CD4-positive, alpha-beta T cell treated with Interleukin-4 for 1 hour (primary cell): ENCODE measurements around the gene ARFIP1.
"Not testable (repeated sequence)": the region's sequence is repeated elsewhere in the genome, so short reads cannot be mapped to it uniquely, and the experiment has no call there.

Source experiments
- DNase-seq, 2 donors: peaks; one replicate each; pipeline ENCODE4 v3.0.0-alpha.2; 2020 to 2022

Gene ARFIP1

GRCh38 chr4:152847376-152847775 lies 67.6 kb downstream of the ARFIP1 start:
- no peak for DNase-seq

- DNase-seq, result no peak
These were observed 68.8 kb downstream of the ARFIP1 start for GRCh38 chr4:152848508-152848907.

GRCh38 chr4:152849350-152849749 lies 69.6 kb downstream of the ARFIP1 start:
- DNase-seq, result no peak

DNA sequence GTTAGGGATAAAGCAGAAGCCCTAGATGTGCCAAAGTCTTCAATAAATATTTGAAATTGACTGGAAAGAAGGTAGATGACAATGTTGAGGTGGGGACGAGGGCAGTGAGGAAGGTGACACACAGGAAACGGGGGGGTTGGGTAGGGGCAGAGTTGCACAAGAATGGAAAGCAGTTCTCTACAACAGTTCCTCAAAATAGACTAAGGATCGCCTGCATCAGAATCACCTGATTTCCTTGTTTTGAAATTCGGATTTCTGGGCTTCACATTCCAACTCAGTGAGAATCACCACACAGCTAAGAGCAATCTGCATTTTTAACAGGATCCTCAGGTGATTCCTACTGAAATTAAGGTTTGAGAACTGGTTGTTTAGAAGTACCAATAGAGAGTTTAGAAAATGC lies 70.6 kb downstream of the ARFIP1 start:
- DNase-seq, result peak; percentile 33 to 68

DNA sequence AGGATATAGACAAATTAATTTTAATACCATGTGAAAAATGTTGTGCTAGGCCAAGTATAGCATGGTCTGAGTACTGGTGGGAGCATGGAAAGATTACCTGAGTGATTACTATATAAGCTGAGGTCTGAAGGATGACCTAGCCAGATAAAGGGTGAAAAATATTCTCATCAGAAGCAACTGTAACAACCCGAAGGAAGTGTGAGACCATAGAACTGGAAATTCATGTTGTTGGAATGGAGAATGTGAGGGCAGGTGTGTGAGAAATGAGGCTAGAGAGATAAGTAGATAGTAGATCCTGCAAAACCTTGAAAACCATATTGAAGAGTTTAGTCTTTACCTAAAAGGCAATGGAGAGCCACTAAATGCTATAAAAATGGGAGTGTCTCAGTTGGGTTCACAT lies 71.5 kb downstream of the ARFIP1 start:
- no peak for DNase-seq

GRCh38 chr4:152853293-152853692 lies 73.5 kb downstream of the ARFIP1 start:
- DNase-seq, result no peak

DNA sequence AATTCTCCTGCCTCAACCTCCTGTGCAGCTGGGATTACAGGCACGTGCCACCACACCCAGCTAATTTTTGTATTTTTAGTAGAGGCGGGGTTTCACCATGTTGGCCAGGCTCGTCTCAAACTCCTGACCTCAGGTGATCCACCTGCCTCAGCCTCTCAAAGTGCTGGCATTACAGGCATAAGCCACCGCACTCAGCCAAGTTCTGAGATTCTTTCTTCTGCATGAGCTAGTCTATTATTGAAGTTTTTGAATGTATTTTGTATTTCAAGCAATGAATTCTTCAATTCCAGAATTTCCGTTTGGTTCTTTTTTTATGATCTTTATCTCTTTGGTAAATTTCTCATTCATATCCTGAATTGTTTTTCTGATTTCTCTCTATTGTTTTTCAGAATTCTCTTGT lies 74.3 kb downstream of the ARFIP1 start:
- not testable (repeated sequence) for DNase-seq

DNA sequence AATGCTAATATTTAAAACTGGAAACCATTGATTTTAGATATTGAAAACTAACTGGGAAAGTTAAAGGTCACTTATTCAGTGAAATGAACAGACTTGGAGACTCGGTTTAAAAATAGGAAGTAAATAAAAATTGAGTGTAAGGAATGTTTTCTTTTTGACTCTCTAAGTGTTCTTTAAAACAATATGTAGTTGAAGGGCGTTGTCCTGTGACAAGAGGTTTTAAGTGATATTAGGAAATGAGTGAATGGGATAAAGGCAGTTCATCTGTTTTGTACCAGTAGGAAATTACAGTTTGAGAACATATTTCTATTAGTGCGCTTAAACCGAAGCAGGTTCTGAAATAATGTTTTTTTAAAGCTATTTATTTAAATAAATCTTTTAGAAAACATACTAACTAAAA lies 77.2 kb downstream of the ARFIP1 start:
- no peak for DNase-seq

- no peak for DNase-seq
These were observed 79.2 kb downstream of the ARFIP1 start for GRCh38 chr4:152858934-152859333.

GRCh38 chr4:152860046-152860445 lies 80.3 kb downstream of the ARFIP1 start:
- DNase-seq, result no peak

GRCh38 chr4:152862608-152863007 lies 82.9 kb downstream of the ARFIP1 start:
- no peak for DNase-seq

DNA sequence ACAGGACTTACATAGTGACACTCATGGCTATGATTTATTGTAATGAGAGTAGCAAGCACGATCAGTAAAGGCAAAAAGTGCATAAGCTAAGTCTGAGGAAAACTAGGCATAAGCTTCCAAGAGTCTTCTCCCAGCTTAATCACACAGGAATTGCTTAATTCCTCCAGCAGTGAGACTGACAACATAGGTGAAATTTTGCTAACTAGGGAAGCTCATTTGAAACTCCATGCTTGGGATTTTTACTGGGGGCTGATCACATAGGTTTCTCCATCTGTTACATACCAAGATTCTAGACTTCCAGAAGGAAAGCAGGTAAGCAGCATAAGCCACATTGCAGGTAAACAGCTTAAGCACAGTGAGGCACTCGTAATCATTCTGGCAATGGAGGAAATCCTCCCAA lies 84.6 kb downstream of the ARFIP1 start:
- no peak for DNase-seq

- DNase-seq, result not testable (repeated sequence)
These were observed 86.8 kb downstream of the ARFIP1 start for GRCh38 chr4:152866432-152866993.

- no peak for DNase-seq
These were observed 90.9 kb downstream of the ARFIP1 start for GRCh38 chr4:152870606-152871005.

DNA sequence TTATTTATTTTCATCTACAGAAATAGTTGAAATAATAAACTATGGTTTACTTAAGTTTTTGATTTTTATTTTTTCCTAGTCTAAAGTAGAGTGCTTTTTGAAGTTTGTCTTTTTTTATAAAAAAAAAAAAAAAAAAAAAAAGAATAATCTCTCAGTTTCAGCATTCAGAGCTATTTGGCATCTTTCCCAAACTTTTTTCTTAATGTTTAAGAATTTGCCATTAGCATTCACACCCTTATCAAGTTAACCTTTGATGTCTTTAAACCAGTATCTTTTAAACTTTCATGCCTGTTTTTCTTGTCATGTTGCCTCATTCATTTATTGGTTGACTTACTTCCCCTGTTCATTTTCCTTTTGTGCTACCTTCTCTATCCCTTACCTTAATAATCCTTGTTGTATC lies 95.5 kb downstream of the ARFIP1 start:
- no peak for DNase-seq

GRCh38 chr4:152877868-152878267 lies 98.1 kb downstream of the ARFIP1 start:
- no peak for DNase-seq

DNA sequence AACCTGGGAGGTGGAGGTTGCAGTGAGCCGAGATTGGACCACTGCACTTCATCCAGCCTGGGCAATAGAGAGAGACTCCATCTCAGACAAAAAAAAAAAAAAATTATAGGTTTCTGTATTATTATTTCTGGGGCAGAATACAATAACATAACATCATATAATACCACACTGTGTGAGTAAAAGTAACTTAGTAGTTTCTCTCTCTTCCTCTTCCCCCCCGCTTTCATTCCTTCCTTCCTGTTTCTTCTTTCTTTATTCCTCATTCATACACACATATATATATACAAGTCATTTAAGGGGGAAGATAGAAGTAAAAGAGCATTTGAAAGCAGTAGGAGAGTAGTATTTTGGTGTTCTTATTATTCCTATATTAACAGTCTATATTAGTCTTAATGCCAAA lies 100.5 kb downstream of the ARFIP1 start:
- DNase-seq, result no peak

- no peak for DNase-seq
These were observed 102.2 kb downstream of the ARFIP1 start for GRCh38 chr4:152881974-152882373.

DNA sequence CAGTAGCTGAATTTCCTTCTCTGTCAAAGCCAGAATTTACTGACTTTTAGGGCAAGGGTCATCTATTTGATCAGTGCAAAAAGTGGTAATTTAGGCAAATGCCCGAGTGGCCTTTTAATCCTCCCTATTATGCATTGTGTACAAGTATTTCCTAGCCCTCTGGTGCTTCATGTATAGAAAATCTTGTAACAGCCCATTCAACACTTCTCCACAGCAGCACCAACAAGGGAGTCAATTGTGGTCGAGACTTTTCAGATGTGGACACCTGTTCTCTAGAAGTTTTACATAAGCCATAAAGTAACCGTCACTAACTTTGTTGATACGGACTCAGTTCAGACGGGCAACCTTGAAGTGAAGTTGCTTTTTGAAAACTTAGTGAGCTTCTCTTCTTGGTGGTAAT lies 105.4 kb downstream of the ARFIP1 start:
- DNase-seq, result no peak

GRCh38 chr4:152886201-152886600 lies 106.4 kb downstream of the ARFIP1 start:
- DNase-seq, result no peak

DNA sequence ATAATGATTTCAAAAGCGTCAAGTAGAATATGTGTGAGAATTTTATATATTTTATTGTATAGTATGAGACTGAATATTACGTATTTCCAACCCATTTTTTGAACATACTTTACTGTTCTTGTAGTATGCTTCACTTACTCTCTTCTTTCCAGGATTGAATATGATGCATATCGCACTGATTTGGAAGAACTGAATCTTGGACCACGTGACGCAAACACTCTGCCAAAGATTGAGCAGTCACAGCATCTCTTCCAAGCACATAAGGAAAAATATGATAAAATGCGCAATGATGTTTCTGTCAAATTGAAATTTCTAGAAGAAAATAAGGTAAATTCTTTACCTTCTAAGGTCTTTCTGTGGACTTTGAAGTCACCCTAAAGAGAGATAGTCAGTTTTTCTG lies 108.2 kb downstream of the ARFIP1 start:
- no peak for DNase-seq

DNA sequence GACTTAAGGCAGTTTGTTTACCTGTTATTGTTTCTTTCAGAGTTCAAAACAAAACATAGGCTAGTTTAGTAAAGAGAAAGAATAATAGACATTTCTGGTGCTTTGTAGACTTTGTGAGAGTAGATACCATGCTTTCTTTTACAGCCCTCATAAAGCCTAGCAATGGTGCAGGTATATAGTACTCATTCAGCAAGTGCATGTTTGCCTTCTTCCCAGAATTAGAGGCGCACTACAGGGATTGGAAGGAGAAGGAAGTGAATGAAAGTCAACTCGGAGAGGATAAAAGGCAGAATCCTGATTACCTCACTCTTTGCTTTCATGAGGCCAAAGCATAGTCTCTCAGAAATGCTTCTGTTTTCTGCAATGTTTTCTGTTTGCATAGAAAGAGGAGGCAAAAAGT lies 113.2 kb downstream of the ARFIP1 start:
- DNase-seq, result no peak

GRCh38 chr4:152894673-152895072 lies 114.9 kb downstream of the ARFIP1 start:
- no peak for DNase-seq

GRCh38 chr4:152896811-152897210 lies 117.1 kb downstream of the ARFIP1 start:
- no peak for DNase-seq

DNA sequence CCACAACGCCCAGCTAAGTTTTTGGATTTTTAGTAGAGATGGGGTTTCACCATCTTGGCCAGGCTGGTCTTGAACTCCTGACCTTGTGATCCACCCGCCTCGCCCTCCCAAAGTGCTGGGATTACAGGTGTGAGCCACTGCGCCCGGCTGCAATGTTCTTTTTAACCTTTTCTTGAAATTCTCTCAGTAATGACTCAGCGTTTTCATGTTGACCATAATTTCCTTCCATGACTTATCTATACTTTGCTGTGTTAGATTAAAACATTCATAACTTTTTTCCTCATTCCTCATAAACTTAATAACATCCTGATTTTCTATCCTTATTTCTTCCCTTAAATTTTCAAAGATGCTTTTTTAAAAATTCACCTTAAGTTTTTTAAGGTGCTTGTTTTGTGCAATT lies 118.4 kb downstream of the ARFIP1 start:
- DNase-seq, result not testable (repeated sequence)

DNA sequence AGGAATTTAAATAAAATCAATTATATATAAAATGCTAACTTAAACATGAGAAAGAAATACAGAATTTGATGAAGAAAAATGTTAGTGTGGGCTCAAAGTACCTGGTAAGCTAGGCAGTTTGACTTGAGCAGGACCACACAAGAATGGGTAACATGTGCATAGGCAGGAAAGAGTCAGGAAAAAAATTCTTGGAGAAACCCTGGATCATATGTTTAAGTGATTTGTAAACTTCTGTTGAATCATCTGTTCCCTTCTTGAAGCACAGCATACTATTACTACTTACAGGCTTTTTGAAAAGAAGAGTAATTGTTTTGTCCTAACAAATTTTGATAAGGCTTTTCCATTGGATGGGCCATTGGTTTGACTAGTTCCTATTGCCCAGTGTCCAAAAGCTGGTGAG lies 118.9 kb downstream of the ARFIP1 start:
- DNase-seq, result no peak
